HG03521 (cell line): Measurements from ENCODE around the gene SLC1A4.

Experiments
- ATAC-seq: cut with Tn5 transposase; IDR thresholded peaks from one replicate; pipeline ENCODE4 v1.9.1; 2021; ENCODE audit warnings: mild to moderate bottlenecking, moderate library complexity; ENCODE audit not compliant: unreplicated experiment

The SLC1A4 gene

GRCh38 chr2:64989126-64989981, at the start of gene SLC1A4:
Gene SLC1A4, plus strand, starts transcription at chr2:64989399. Its CDS starts 245 bp downstream, at chr2:64989644.
- peak; percentile 65 for ATAC-seq

- no peak for ATAC-seq
Observed at GRCh38 chr2:64941143-64941542, 48.1 kb upstream of the SLC1A4 start.

GRCh38 chr2:64941801-64942200, 47.4 kb upstream of the SLC1A4 start:
- ATAC-seq, result no peak

GRCh38 chr2:64942693-64943092, 46.5 kb upstream of the SLC1A4 start:
- ATAC-seq, result no peak

GRCh38 chr2:64943387-64944150, 45.6 kb upstream of the SLC1A4 start:
- no peak for ATAC-seq

- ATAC-seq, result no peak
Observed at GRCh38 chr2:64944484-64944883, 44.7 kb upstream of the SLC1A4 start.

GRCh38 chr2:64945973-64946768, 43.0 kb upstream of the SLC1A4 start:
- ATAC-seq, result peak; percentile 87

GRCh38 chr2:64946769-64947247, 42.4 kb upstream of the SLC1A4 start:
- ATAC-seq, result no peak

GRCh38 chr2:64947885-64948284, 41.3 kb upstream of the SLC1A4 start:
- ATAC-seq, result no peak

- no peak for ATAC-seq
Observed at GRCh38 chr2:64950226-64951160, 38.7 kb upstream of the SLC1A4 start.

GRCh38 chr2:64951306-64951953, 37.8 kb upstream of the SLC1A4 start:
- ATAC-seq, result no peak

GRCh38 chr2:64952096-64952495, 37.1 kb upstream of the SLC1A4 start:
- no peak for ATAC-seq

GRCh38 chr2:64952511-64953482, 36.4 kb upstream of the SLC1A4 start:
- no peak for ATAC-seq

GRCh38 chr2:64955467-64955866, 33.7 kb upstream of the SLC1A4 start:
- ATAC-seq, result no peak

GRCh38 chr2:64957109-64957903, 31.9 kb upstream of the SLC1A4 start:
- no peak for ATAC-seq

GRCh38 chr2:64958556-64958955, 30.6 kb upstream of the SLC1A4 start:
- no peak for ATAC-seq

GRCh38 chr2:64960819-64961218, 28.4 kb upstream of the SLC1A4 start:
- no peak for ATAC-seq
